HepG2 (cell line): ENCODE measurements around the gene SIVA1. TPM values are rescaled to one million over a fixed set of nuclear protein-coding genes. Genes with fewer than 3 reads are reported as not detected.

Experiments used
- ARID2 ChIP-seq: sonication (generic); formaldehyde crosslinking; IDR thresholded peaks from 2 replicates; pipeline ENCODE4 v1.8.1; 2022; ENCODE audit warnings: mild to moderate bottlenecking, missing genetic modification reagents, borderline replicate concordance
- BCL6 ChIP-seq: IDR thresholded peaks from 2 replicates; pipeline ENCODE4 v1.6.1; 2016; ENCODE audit warnings: missing genetic modification reagents, missing compliant biosample characterization
- CTCF ChIP-seq: sonication (generic); formaldehyde crosslinking; IDR thresholded peaks from 2 replicates; pipeline ENCODE4 v1.5.0; 2020; ENCODE audit warnings: mild to moderate bottlenecking, missing genetic modification reagents, moderate library complexity
- DZIP1 ChIP-seq: sonication (generic); formaldehyde crosslinking; IDR thresholded peaks from 2 replicates; pipeline ENCODE4 v1.5.0; 2020; ENCODE audit warnings: mild to moderate bottlenecking, missing genetic modification reagents
- KDM6A ChIP-seq: IDR thresholded peaks from 2 replicates; pipeline ENCODE4 v1.6.1; 2016; ENCODE audit warnings: low read depth
- NCOA1 ChIP-seq: sonication (generic); formaldehyde crosslinking; IDR thresholded peaks from 2 replicates; pipeline ENCODE4 v1.9.0; 2021; ENCODE audit warnings: missing genetic modification reagents
- NFATC3 ChIP-seq: sonication (generic); formaldehyde crosslinking; IDR thresholded peaks from 2 replicates; pipeline ENCODE4 v1.5.1; 2020; ENCODE audit warnings: mild to moderate bottlenecking, missing genetic modification reagents
- ZNF513 ChIP-seq: sonication (generic); formaldehyde crosslinking; conservative IDR thresholded peaks from 2 replicates; pipeline ENCODE4 v1.5.0; 2020; ENCODE audit warnings: missing genetic modification reagents
- polyA plus RNA-seq, 8 experiments: library from polyadenylated mRNA; depleted of rRNA in 3 of 8; stranded (reverse) in 7 of 8; unstranded in 1 of 8; fragments of >200 nt; fragmentation: Illumina TruSeq in 4 of 8; extraction: Trizol in 4 of 8; gene quantifications; 2 replicates each; pipeline versions ENCODE4 v1.2.1 to v1.2.3, GENCODE V29; 2011 to 2016; ENCODE audit warnings: low read depth in 4 of 8, missing spikeins in 1 of 8, mixed read lengths in 1 of 8; ENCODE audit not compliant: insufficient read depth in 1 of 8
- total RNA-seq, 5 experiments: library from RNA; depleted of rRNA; stranded (reverse); fragments of >200 nt; fragmentation: Illumina TruSeq; extraction: Trizol; gene quantifications; 2 replicates each; pipeline ENCODE4 v1.2.3, GENCODE V29; 2016; ENCODE audit warnings: low read depth in 1 of 5
- TF ChIP-seq, protein P1 (sequence below): sonication (generic); formaldehyde crosslinking; IDR thresholded peaks from 2 replicates; pipeline ENCODE4 v1.4.0; 2020; ENCODE audit warnings: missing genetic modification reagents, borderline replicate concordance
- TF ChIP-seq, protein P2 (sequence below): sonication (generic); formaldehyde crosslinking; conservative IDR thresholded peaks from 2 replicates; pipeline ENCODE4 v1.4.0; 2020; ENCODE audit warnings: missing genetic modification reagents
- TF ChIP-seq, protein P3 (sequence below): sonication (generic); formaldehyde crosslinking; IDR thresholded peaks from 2 replicates; pipeline ENCODE4 v1.5.1; 2020; ENCODE audit warnings: missing genetic modification reagents, mild to moderate bottlenecking, borderline replicate concordance

The SIVA1 gene
- total and polyA plus RNA-seq, 2 of the 13 experiments (the other 11 are each of a cell fraction or from before 2014, with no cell fraction given): 123 to 186 TPM

GRCh38 chr14:104753528-104754212 is 723 bp downstream of the SIVA1 start (continued):
- TF ChIP-seq DZIP1 (CRISPR knock-in tag) (0 out of 2 replicates have a peak, but pooled peaks have one; percentile 5), ZNF513 (no peak), BCL6 (CRISPR knock-in tag) (no peak), CTCF (no peak), NFATC3 (CRISPR knock-in tag) (0 out of 2 replicates have a peak, but pooled peaks have one; percentile 54), ARID2 (CRISPR knock-in tag) (no peak), NCOA1 (CRISPR knock-in tag) (no peak), KDM6A (CRISPR knock-in tag) (no peak)
- TF ChIP-seq, protein P1, sequence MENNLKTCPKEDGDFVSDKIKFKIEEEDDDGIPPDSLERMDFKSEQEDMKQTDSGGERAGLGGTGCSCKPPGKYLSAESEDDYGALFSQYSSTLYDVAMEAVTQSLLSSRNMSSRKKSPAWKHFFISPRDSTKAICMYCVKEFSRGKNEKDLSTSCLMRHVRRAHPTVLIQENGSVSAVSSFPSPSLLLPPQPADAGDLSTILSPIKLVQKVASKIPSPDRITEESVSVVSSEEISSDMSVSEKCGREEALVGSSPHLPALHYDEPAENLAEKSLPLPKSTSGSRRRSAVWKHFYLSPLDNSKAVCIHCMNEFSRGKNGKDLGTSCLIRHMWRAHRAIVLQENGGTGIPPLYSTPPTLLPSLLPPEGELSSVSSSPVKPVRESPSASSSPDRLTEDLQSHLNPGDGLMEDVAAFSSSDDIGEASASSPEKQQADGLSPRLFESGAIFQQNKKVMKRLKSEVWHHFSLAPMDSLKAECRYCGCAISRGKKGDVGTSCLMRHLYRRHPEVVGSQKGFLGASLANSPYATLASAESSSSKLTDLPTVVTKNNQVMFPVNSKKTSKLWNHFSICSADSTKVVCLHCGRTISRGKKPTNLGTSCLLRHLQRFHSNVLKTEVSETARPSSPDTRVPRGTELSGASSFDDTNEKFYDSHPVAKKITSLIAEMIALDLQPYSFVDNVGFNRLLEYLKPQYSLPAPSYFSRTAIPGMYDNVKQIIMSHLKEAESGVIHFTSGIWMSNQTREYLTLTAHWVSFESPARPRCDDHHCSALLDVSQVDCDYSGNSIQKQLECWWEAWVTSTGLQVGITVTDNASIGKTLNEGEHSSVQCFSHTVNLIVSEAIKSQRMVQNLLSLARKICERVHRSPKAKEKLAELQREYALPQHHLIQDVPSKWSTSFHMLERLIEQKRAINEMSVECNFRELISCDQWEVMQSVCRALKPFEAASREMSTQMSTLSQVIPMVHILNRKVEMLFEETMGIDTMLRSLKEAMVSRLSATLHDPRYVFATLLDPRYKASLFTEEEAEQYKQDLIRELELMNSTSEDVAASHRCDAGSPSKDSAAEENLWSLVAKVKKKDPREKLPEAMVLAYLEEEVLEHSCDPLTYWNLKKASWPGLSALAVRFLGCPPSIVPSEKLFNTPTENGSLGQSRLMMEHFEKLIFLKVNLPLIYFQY: no peak; the same call in 1 of the 2 replicates
- TF ChIP-seq, protein P2, sequence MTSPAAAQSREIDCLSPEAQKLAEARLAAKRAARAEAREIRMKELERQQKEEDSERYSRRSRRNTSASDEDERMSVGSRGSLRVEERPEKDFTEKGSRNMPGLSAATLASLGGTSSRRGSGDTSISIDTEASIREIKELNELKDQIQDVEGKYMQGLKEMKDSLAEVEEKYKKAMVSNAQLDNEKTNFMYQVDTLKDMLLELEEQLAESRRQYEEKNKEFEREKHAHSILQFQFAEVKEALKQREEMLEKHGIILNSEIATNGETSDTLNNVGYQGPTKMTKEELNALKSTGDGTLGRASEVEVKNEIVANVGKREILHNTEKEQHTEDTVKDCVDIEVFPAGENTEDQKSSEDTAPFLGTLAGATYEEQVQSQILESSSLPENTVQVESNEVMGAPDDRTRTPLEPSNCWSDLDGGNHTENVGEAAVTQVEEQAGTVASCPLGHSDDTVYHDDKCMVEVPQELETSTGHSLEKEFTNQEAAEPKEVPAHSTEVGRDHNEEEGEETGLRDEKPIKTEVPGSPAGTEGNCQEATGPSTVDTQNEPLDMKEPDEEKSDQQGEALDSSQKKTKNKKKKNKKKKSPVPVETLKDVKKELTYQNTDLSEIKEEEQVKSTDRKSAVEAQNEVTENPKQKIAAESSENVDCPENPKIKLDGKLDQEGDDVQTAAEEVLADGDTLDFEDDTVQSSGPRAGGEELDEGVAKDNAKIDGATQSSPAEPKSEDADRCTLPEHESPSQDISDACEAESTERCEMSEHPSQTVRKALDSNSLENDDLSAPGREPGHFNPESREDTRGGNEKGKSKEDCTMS: no peak
- TF ChIP-seq, protein P3, sequence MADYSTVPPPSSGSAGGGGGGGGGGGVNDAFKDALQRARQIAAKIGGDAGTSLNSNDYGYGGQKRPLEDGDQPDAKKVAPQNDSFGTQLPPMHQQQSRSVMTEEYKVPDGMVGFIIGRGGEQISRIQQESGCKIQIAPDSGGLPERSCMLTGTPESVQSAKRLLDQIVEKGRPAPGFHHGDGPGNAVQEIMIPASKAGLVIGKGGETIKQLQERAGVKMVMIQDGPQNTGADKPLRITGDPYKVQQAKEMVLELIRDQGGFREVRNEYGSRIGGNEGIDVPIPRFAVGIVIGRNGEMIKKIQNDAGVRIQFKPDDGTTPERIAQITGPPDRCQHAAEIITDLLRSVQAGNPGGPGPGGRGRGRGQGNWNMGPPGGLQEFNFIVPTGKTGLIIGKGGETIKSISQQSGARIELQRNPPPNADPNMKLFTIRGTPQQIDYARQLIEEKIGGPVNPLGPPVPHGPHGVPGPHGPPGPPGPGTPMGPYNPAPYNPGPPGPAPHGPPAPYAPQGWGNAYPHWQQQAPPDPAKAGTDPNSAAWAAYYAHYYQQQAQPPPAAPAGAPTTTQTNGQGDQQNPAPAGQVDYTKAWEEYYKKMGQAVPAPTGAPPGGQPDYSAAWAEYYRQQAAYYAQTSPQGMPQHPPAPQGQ (CRISPR knock-in tag): no peak
